Skeletal muscle tissue (tissue), 4 donors: ENCODE data around the gene CATSPERD. TPM values are rescaled to one million over a fixed set of nuclear protein-coding genes. Genes with fewer than 3 reads are reported as not detected.
A peak's percentile ranks its signal among the peaks of the same experiment; 100 is the strongest.

ENCODE experiments used
- H3K27ac ChIP-seq: one replicate; pipeline ENCODE4 v1.7.0; 2013; ENCODE audit warnings: mild to moderate bottlenecking, low read depth, low read length, inconsistent platforms
- H3K27me3 ChIP-seq, 3 donors: one replicate each; pipeline ENCODE4 v1.7.0; 2013; ENCODE audit warnings: low read length in 3 of 3; ENCODE audit not compliant: control insufficient read depth in 3 of 3, insufficient read depth in 3 of 3
- H3K36me3 ChIP-seq, 3 donors: one replicate each; pipeline ENCODE4 v1.7.0; 2013; ENCODE audit warnings: low read length in 3 of 3; ENCODE audit not compliant: control insufficient read depth in 3 of 3, insufficient read depth in 3 of 3
- H3K4me1 ChIP-seq, 3 donors: one replicate each; pipeline ENCODE4 v1.7.0; 2013; ENCODE audit warnings: low read length in 3 of 3, mild to moderate bottlenecking in 3 of 3; ENCODE audit not compliant: control insufficient read depth in 3 of 3, insufficient read depth in 3 of 3
- H3K4me3 ChIP-seq, 3 donors: one replicate each; pipeline ENCODE4 v1.7.0; 2013; ENCODE audit warnings: low read length in 3 of 3
- H3K9ac ChIP-seq, 3 donors: one replicate each; pipeline ENCODE4 v1.7.0; 2013; ENCODE audit warnings: low read length in 3 of 3, mild to moderate bottlenecking in 3 of 3, moderate library complexity in 2 of 3, low read depth in 1 of 3
- H3K9me3 ChIP-seq, 3 donors: one replicate each; pipeline ENCODE4 v1.7.0; 2013; ENCODE audit warnings: low read length in 3 of 3; ENCODE audit not compliant: control insufficient read depth in 3 of 3
- total RNA-seq: library from RNA; depleted of rRNA; stranded (reverse); fragments of >200 nt; gene quantifications from one replicate; pipeline ENCODE4 v1.2.3, GENCODE V29; 2014
- donor health status: Osteomylitis.

CATSPERD gene
- total RNA-seq, 1 donor from 2014 or later, result not detected

GRCh38 chr19:5691822-5692722 is 28.4 kb upstream of the CATSPERD start:
- H3K9me3 ChIP-seq, result no peaks in the 10 kb centered on the region
- H3K27ac ChIP-seq, result peak overlapping the region; percentile 89
- H3K4me1 ChIP-seq, result peaks cover 22 to 39% (median 27%) of the 10 kb centered on the region in 3 donors
- H3K9ac ChIP-seq, result peak overlapping the region; percentile 65 to 91 (median 90)
- no peaks in the 10 kb centered on the region for H3K27me3 ChIP-seq
- H3K4me3 ChIP-seq, result peak overlapping the region in 1 of 3 donors; percentile 93
- peaks cover 43 to 47% (median 45%) of the 10 kb centered on the region in 3 donors for H3K36me3 ChIP-seq

GRCh38 chr19:5692723-5693194 is 27.7 kb upstream of the CATSPERD start:
- Histone ChIP-seq H3K27ac (no peak overlapping the region), H3K9me3 (no peaks in the 10 kb centered on the region), H3K36me3 (peaks cover 45 to 48% (median 45%) of the 10 kb centered on the region in 3 donors), H3K4me1 (peaks cover 22 to 34% (median 24%) of the 10 kb centered on the region in 3 donors), H3K27me3 (no peaks in the 10 kb centered on the region), H3K9ac (peak overlapping the region in 2 of 3 donors; percentile 40 to 65), H3K4me3 (no peak overlapping the region)

GRCh38 chr19:5693195-5694166 is 27.0 kb upstream of the CATSPERD start:
- peaks cover 45 to 53% (median 50%) of the 10 kb centered on the region in 3 donors for H3K36me3 ChIP-seq
- no peak overlapping the region for H3K27ac ChIP-seq

DNA sequence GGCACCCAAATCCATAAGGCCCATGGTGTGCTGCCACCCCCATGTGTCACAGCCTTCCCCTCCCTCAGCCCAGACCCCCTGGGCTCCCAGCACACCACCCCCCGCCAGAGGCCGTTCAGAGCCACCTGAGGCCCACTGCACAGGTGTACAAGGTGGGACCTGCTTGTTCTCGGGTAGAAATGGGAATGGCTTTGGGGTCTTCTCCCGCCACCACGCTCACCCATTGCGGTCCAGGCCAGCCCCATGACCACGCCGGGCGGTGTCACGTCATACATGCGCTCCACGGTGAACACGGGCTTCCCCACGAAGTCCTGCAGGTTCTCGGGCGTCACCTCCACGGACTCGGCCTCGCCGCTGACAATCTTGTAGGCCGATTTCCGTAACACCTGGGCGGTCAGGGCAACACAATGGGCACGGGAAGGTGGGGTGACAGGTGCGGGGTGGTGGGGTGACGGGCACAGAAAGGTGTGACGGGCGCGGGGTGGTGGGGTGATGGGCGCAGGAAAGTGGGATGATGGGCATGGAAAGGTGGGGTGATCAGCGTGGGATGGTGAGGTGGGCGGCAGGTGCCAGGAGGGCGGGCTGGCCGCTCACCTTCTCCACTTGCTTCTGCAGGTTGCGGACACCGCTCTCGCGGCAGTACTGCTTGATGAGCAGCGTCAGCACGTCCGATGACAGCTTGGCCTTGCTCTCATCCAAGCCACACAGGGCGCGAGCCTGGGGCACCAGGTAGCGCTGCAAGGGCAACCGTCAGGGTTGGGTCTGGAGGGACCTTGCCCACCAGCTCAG is 26.1 kb upstream of the CATSPERD start:
- Histone ChIP-seq H3K4me1 (peaks cover 22 to 34% (median 24%) of the 10 kb centered on the region in 3 donors), H3K9me3 (no peaks in the 10 kb centered on the region), H3K27ac (no peak overlapping the region), H3K27me3 (no peaks in the 10 kb centered on the region), H3K9ac (peak overlapping the region in 1 of 3 donors; percentile 33), H3K36me3 (peaks cover 51 to 59% (median 57%) of the 10 kb centered on the region in 3 donors), H3K4me3 (no peak overlapping the region)

More at GRCh38 chr19:5693195-5694166, 27.0 kb upstream of the CATSPERD start:
- Histone ChIP-seq H3K4me3 (no peak overlapping the region), H3K9ac (peak overlapping the region in 1 of 3 donors; percentile 40), H3K9me3 (no peaks in the 10 kb centered on the region), H3K27me3 (no peaks in the 10 kb centered on the region), H3K4me1 (peaks cover 22 to 34% (median 24%) of the 10 kb centered on the region in 3 donors)

- Histone ChIP-seq H3K36me3 (peaks cover 52 to 59% (median 57%) of the 10 kb centered on the region in 3 donors), H3K4me3 (no peak overlapping the region), H3K9ac (no peak overlapping the region), H3K4me1 (peaks cover 18 to 30% (median 21%) of the 10 kb centered on the region in 3 donors), H3K9me3 (no peaks in the 10 kb centered on the region), H3K27me3 (no peaks in the 10 kb centered on the region), H3K27ac (no peak overlapping the region)
Measured at GRCh38 chr19:5694956-5695648, 25.3 kb upstream of the CATSPERD start.

GRCh38 chr19:5695649-5696195 is 24.7 kb upstream of the CATSPERD start:
- H3K27ac ChIP-seq, result no peak overlapping the region
- H3K4me1 ChIP-seq, result peaks cover 15 to 24% (median 20%) of the 10 kb centered on the region in 3 donors
- no peaks in the 10 kb centered on the region for H3K27me3 ChIP-seq
- no peaks in the 10 kb centered on the region for H3K9me3 ChIP-seq
- H3K36me3 ChIP-seq, result peaks cover 57 to 64% (median 59%) of the 10 kb centered on the region in 3 donors
- no peak overlapping the region for H3K9ac ChIP-seq
- H3K4me3 ChIP-seq, result no peak overlapping the region

DNA sequence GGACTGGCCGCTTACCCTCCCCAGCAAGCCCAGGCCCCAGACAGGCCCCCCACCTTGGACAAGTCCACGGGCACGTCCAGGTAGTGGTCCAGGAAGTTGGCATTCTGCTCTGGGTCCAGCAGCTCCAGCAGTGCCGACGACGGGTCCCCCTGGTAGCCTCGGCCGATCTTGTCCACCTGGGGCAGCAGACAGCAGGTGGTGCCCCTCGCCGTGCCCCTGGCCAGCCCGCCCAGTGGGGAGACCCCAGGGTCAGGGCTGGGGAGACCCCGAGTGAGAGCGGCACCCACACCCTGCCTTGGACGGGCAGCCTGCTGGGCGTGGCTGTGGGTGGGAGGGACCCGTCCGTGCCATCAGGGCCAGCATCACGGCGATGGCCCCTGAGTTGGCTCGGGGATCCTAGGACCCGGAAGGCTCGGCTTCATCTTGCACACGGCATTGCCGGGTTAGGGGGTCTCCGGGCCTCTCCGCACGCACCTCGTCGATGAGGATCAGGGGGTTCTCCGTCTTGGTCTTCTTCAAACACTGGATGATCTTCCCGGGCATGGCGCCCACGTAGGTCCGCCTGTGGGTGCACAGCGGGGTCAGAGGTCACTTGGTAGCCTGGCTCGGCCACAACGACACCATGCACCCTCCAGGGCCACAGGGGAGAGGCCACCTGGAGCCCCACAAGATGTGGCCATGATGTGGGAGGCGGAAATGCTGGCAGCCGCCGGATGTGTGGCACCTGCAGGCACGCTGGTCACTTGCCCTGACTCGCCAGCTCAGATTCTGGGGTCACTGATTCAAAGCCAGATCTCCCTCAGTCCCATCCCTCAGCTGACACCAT is 24.0 kb upstream of the CATSPERD start:
- Histone ChIP-seq H3K27me3 (no peaks in the 10 kb centered on the region), H3K27ac (no peak overlapping the region), H3K4me1 (peaks cover 9 to 17% (median 13%) of the 10 kb centered on the region in 3 donors), H3K4me3 (no peak overlapping the region), H3K36me3 (peaks cover 59 to 65% (median 62%) of the 10 kb centered on the region in 3 donors), H3K9ac (no peak overlapping the region), H3K9me3 (no peaks in the 10 kb centered on the region)
